NCI-H128 (cell line): ENCODE data around the gene THAP8.
"Not testable (repeated sequence)": the region's sequence is repeated elsewhere in the genome, so short reads cannot be mapped to it uniquely, and the experiment has no call there.

Source experiments
- DNase-seq: peaks from one replicate; lab custom pipeline; 2025; ENCODE audit not compliant: unreplicated experiment; lab: John Stamatoyannopoulos, UW

Gene THAP8

DNA sequence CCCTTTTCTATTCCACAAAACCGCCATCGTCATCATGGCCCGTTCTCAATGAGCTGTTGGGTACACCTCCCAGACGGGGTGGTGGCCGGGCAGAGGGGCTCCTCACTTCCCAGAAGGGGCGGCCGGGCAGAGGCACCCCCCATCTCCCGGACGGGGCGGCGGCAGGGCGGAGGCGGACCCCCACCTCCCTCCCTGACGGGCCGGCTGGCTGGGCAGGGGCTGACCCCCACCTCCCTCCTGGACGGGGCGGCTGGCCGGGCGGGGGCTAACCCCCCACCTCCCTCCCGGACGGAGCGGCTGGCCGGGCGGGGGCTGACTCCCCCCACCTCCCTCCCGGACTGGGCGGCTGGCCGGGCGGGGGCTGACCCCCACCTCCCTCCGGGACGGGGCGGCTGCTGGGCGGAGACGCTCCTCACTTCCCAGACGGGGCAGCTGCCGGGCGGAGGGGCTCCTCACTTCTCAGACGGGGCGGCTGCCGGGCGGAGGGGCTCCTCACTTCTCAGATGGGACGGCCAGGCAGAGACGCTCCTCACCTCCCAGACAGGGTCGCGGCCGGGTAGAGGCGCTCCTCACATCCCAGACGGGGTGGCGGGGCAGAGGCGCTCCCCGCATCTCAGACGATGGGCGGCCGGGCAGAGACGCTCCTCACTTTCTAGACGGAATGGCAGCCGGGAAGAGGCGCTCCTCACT is 14.9 kb upstream of the THAP8 start:
- DNase-seq = not testable (repeated sequence)

DNA sequence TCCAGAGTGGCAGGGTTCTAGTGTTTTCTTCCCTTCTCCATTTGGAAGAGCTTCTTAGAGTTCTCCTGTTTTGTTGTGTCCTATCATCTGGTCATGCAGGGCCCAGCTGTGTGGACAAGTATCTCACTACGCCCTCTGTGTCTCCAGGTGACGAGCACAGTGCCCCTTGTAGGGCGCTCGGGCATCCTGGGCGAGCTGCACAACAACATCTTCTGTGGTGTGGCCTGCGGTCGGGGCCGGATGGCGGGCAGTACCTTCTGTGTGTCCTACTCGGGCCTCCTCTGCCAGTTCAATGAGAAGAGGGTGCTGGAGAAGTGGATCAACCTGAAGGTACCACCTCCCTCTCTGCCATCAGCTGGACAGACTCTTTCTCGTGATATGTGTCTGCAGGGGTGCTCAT is 13.6 kb upstream of the THAP8 start:
- DNase-seq = no peak

DNA sequence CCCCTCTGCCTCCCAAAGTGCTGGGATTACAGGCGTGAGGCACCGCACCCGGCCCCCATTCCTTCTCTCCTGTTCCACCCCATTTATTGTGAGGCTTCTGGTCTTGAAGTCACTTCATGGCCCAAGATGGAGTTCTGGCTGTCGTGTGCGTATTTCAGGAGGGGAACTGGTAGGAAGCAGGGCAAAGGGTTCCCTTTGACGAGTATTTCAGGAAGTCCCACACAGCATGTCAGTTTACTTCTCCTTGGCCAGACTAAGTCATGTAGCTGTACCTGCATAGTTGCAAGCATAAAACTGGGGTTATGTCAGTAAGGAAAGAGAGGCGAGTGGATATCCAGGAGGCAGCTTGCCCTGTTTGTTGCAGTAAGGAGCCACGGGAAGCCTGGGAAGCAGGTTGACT is 10.7 kb upstream of the THAP8 start:
- DNase-seq = no peak

DNA sequence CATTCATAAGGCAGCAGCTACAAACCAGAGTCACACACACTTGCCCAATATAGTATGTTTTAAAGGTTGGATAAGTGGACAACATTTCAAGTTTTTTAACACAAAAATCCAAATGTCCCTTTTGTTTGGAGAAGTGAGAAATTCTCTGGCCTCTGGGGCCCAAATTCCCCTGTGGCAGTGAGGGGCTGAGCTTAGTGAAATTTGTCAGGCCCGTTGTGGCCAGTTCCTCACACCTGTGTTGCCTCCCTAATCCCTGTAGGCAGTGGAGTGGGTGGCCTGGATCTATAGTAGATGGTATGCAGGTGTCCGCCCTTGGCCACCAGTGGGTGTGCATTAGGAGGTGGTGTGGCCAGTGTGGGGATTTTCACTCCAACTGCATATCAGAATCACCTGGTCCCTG is 7.3 kb upstream of the THAP8 start:
- no peak for DNase-seq

- no peak for DNase-seq
Observed at GRCh38 chr19:36060430-36060829, 6.3 kb upstream of the THAP8 start.

GRCh38 chr19:36059180-36059910 is 5.3 kb upstream of the THAP8 start:
- DNase-seq = no peak

- no peak for DNase-seq
Observed at GRCh38 chr19:36058481-36059179, 4.5 kb upstream of the THAP8 start.

DNA sequence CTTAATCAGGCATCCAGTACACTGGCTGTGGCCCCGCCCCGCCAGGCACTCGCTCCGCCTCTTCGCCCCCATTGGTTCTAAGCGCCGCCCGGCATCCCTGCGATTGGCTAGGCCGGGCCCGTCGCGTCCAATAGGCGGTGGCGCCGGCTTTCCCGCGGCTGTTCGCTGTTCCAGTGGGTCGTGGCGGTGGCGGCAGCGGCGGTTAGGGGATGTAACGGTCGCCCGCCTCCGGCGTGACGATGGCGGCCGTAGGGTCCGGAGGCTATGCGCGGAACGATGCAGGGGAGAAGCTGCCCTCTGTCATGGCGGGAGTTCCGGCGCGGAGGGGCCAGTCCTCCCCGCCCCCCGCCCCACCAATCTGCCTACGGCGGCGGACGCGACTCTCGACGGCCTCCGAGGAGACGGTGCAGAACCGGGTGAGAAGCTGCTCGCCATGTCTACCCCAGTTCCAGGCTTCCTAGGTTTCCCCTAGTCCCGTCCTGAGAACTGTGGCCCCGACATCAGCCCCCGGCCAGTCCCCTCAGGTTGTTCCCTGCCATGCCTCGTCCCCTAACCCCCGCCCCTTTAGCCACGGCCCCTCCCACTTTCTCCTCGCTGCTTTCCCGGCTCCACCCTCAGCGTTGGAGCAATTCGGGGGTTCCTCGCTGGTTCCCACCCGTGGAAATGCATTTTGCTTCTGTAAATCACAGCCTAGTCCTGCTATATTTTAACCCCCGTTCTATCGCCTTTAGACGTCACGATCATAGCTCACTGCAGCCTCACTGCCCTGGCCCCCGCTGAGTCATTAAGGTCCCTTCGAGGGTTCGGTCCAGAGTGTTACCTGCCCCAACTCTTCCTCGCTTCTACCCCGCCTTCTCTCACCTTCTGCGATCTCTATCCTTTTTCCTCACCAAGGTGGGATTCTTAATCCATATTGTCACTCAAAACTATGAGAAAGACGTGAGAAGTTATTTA is 925 bp upstream of the THAP8 start, which contains the start of gene WDR62:
Gene WDR62, plus strand, starts transcription at position 165 of the 954 bp plus-strand sequence. Its CDS starts 75 bp downstream, at position 240.
- peak; percentile 90 for DNase-seq

DNA sequence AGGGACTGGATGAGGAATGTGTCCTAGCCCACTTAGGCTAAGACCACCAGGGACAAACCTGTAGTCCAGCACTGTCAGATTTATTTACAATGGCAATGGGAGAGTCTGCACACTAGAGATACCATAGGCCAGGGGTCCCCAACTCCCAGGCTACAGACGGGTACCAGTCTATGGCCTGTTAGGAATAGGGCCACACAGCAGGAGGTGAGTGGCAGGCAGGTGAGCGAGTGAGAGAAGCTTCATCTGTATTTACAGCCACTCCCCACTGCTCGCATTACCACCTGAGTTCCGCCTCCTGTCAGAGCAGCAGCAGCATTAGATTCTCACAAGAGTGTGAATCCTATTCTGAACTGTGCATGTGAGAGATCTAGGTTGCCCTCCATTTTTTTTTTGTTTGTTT is 2.4 kb downstream of the THAP8 start:
- DNase-seq = no peak

DNA sequence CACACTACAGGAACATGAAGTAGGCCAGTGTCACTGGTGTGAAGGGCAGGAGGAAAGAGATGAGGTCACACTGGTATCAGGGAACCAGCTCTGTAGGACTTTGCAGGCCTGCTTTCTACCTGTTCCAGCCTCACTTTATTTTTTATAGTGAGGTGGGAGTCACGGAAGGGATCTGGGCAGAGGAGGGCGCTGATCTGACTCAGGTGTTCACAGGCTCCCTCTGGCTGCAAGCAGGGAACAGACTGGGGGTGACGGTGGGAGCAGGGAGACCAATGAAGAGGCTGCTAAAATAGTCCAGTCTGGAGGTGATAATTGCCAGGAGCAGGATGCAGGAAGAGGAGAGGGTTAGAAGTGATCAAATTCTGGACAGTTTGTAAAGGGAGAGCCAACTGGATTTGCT is 2.8 kb downstream of the THAP8 start:
- no peak for DNase-seq

DNA sequence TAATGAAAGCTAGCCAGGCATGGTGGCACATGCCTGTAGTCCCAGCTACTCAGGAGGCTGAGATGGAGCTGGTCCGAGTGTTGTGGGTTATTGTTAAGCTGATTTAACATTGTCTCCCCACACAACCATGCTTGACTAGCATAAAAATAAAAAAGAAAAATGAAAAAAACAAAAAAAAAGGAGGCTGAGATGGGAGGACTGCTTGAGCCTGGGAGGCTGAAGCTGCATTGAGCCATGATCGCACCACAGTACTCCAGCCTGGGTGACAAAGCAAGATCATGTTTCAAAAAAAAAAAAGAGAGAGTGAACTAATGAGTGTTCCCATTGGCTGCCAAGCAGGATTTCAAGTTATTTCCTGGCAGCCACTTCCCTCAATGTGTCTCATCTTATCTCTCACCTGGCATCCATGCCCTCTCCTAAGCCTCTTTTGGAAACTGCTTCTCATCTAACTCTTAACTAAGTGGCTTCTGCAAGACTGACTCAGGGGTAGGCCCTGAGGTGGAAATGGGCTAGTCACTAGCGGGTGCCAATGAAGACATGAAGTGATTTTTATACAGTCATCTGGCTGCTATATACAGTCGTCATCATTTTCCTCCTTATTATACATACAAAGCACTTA is 4.9 kb downstream of the THAP8 start:
- no peak for DNase-seq

- no peak for DNase-seq
Observed at GRCh38 chr19:36047835-36048234, 6.2 kb downstream of the THAP8 start.

- no peak for DNase-seq
Observed at GRCh38 chr19:36046443-36047050, 7.5 kb downstream of the THAP8 start.

GRCh38 chr19:36043952-36044351 is 10.1 kb downstream of the THAP8 start:
- DNase-seq = no peak

- DNase-seq = no peak
Observed at GRCh38 chr19:36041831-36042230, 12.3 kb downstream of the THAP8 start.

GRCh38 chr19:36041092-36041491 is 13.0 kb downstream of the THAP8 start:
- DNase-seq = not testable (repeated sequence)

GRCh38 chr19:36040495-36040894 is 13.6 kb downstream of the THAP8 start:
- DNase-seq = no peak

DNA sequence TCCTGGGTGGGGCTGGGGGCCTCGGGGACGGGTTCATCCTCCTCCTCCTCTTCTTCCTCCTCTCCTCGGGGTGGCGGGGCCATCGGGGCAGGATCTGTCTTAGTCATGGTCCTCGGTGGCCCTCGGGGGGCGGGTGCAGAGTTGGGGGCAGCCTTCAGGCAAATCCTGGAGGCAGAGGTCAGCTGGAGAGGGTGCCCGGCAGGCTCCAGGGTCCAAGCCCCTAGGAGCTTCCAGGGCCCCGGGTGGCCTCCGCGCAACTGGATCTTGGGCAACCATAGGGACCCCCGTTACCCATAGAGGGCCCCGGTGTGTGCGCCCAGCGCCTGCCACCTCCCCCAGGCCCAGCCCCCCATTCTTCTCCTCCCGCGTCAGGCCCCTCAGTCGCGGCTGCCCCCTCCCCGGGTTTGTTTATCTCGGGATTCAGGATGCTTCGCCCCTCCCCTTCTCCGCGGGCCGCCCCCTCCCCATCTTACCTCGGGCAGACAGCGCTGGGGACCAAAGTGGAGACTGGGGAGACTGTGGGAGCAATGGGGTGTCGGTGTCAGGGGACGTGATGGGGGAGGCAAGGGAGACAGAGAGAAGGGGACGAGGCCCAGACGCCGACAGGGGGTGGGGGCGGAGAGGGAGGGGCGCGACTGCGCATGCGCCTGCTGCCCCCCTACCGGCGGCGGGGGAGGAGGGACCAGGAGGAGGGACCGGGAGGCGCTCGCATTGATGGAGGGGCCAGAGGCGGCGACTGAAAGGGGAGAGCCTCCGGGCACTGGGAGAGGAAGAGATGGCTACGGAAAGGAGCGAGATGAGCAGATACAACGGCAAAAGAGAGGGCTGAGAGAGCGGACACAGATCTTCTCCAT is 21.6 kb downstream of the THAP8 start, which contains the start of gene CLIP3:
Gene CLIP3, minus strand, starts transcription at position 623 of the 854 bp plus-strand sequence. Its CDS starts 516 bp downstream, at position 107.
- peak; percentile 79 for DNase-seq

- no peak for DNase-seq
Observed at GRCh38 chr19:36031308-36031707, 22.8 kb downstream of the THAP8 start.
